ENCODE results near the gene EBF3.

GRCh38 chr10:129977794-129978193, 13.7 kb upstream of the EBF3 start:
- TF ChIP-seq TAF1 (IDR thresholded peaks at IDR 0.05; ENCODE audit: borderline replicate concordance, low read depth, low read length) (no peak), POLR2AphosphoS5 (IDR thresholded peaks at IDR 0.05; ENCODE audit: low read depth, low read length) (no peak), POLR2A (IDR thresholded peaks at IDR 0.05; ENCODE audit: low read depth, low read length) (no peak)

Data from GM12892 (cell line).